IMR-90 (cell line): Measurements from ENCODE around the gene MS4A12.

Source experiments
- BHLHE40 ChIP-seq: fragments of 150-350 bp; IDR thresholded peaks from 2 replicates; pipeline ENCODE4 v1.6.1; 2016; ENCODE audit warnings: mild to moderate bottlenecking, low read depth, low read length
- MXI1 ChIP-seq: IDR thresholded peaks from 2 replicates; pipeline ENCODE4 v1.6.1; 2012; ENCODE audit warnings: low read depth, mild to moderate bottlenecking, low read length, moderate library complexity, borderline replicate concordance
- POLR2A ChIP-seq: IDR thresholded peaks from 2 replicates; pipeline ENCODE4 v1.6.1; 2012; ENCODE audit warnings: mild to moderate bottlenecking, low read depth, low read length
- RFX5 ChIP-seq: IDR thresholded peaks from 2 replicates; pipeline ENCODE4 v1.8.0; 2012; ENCODE audit warnings: low read depth, mild to moderate bottlenecking, low read length, moderate library complexity
- TF ChIP-seq, protein P1 (sequence below): conservative IDR thresholded peaks from 2 replicates; pipeline ENCODE4 v1.5.1; 2012; ENCODE audit warnings: mild to moderate bottlenecking, low read depth, low read length, improper control_type of control experiment

DNA sequence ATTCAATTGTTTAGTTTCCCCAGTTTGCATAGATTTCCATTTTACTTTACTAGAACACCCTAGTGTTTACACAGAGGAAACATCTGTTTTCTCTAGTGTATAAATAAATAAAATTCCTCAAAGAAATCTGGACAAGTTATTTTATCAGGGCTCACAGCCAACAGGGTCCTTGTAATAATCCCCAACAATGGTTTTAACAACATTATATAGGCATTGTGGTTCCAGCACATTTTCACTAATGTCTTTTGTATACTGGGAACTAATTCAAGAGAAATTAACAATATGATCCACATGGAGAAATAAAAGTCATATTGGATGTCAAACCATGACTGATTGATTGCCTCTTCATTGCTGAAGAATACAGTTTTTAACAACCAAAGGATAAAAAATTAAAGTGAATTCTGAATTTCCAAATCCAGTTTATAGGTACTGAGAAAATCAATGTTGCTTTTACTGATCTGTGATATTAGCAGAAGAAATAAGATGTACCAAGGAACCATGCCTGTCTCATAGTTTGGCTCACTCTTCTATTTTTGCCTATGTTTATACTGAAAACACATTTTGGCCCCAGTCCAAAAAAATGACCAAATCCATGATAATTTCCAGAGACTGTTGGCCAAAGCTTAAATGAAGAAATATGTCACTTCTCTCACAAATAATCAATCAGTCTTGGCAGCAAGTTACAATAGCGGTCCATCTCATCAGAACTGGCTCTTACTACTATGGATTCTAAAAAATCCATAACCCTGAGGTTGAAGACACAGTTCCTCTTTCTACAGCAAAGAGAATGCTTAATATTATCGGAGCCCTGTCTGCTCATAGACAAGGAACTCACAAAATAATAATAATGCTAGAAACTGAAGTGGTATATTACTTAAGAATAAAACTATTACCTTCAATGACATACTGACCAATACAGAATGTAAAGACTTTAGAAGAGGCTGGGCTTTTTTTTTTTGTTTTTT, 21.2 kb downstream of the MS4A12 start:
- TF ChIP-seq, protein P1, sequence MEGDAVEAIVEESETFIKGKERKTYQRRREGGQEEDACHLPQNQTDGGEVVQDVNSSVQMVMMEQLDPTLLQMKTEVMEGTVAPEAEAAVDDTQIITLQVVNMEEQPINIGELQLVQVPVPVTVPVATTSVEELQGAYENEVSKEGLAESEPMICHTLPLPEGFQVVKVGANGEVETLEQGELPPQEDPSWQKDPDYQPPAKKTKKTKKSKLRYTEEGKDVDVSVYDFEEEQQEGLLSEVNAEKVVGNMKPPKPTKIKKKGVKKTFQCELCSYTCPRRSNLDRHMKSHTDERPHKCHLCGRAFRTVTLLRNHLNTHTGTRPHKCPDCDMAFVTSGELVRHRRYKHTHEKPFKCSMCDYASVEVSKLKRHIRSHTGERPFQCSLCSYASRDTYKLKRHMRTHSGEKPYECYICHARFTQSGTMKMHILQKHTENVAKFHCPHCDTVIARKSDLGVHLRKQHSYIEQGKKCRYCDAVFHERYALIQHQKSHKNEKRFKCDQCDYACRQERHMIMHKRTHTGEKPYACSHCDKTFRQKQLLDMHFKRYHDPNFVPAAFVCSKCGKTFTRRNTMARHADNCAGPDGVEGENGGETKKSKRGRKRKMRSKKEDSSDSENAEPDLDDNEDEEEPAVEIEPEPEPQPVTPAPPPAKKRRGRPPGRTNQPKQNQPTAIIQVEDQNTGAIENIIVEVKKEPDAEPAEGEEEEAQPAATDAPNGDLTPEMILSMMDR: no peak
- TF ChIP-seq MXI1 (no peak), BHLHE40 (no peak), POLR2A (no peak), RFX5 (no peak)
